Measurements from ENCODE around the gene ZSCAN22.

ZSCAN22 gene

DNA sequence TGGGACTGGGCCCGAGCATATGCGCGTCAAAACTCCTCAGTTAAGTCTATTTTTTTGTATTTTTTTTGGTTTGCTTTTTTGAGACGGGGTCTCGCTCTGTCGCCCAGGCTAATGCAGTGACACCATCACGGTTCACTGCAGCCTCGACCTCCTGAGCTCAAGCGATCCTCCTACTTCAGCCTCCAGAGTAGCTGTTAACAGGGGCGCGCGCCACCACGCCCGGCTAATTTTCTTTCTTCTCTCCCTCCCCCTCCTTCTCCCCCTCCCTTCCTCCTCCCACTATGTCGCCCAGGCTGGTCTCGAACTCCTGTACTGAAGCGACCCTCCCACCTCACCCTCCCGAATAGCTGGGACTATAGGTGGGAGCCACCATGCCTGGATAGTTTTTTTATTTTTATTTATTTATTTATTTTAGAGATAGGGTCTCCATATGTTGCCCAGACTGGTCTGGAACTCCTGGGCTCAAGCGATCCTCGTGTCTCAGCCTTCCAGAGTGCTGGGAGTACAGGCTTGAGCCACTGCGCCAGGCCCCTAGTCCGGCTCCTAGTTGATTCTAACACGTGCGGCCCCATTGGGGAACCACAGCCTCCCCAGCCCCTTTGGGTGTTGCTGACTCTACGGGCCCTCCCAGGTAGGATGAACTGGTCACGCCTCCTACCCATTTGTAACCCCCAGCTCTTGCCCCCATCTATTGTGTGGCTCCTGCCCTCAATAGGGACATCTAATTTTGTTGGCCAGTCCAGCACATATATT, 54.8 kb downstream of the ZSCAN22 start:
- H3K4me1 ChIP-seq, result peaks cover 18% of the 10 kb centered on the region
- in situ Hi-C loops (cut with MboI; ENCODE audit: low sequenced_read_pairs), result no loop called here
- no peaks in the 10 kb centered on the region for H3K9me3 ChIP-seq
- no peaks in the 10 kb centered on the region for H3K36me3 ChIP-seq (replicated peaks)
- H3K4me3 ChIP-seq, result peak overlapping the region; percentile 87
- H3K27me3 ChIP-seq (ENCODE audit: low read depth), result no peaks in the 10 kb centered on the region
- DNase-seq (ENCODE audit: low spot score in 2 of 2), result no peak

DNA sequence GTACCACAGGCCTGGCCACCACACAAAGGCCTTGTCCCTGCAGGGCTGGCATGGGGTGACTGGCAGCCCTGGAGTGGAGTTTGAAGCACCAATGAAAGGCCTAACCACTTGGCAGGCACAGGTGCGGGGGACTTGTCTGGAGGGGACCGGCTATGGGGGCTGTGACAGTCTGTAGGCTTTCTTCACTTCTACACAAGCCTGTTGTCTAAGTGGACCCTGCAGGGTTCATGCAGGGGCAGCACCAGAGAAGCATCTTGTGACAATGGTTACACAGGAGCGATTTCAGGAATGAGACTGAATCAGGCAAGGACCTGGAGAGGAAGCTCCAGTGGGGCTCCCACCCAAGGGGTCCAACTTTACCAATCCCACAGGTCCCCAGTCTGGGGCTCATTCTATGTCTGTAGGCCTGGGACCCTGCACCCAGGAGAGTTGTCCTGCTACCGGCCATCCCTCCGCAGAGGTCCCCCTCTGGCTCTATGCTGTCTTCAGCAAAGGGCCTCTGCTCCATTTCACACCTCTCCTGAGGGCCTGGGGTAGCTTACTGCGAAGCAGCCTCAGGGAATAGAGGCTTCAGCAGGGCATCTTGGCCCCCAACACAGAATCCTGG, 56.3 kb downstream of the ZSCAN22 start:
- Histone ChIP-seq H3K4me3 (no peak overlapping the region), H3K36me3 (replicated peaks) (peaks cover 10% of the 10 kb centered on the region), H3K4me1 (peaks cover 18% of the 10 kb centered on the region), H3K27me3 (ENCODE audit: low read depth) (no peaks in the 10 kb centered on the region), H3K9me3 (no peaks in the 10 kb centered on the region)
- in situ Hi-C loops (cut with MboI; ENCODE audit: low sequenced_read_pairs), result no loop called here
- DNase-seq (ENCODE audit: low spot score in 2 of 2), result no peak

DNA sequence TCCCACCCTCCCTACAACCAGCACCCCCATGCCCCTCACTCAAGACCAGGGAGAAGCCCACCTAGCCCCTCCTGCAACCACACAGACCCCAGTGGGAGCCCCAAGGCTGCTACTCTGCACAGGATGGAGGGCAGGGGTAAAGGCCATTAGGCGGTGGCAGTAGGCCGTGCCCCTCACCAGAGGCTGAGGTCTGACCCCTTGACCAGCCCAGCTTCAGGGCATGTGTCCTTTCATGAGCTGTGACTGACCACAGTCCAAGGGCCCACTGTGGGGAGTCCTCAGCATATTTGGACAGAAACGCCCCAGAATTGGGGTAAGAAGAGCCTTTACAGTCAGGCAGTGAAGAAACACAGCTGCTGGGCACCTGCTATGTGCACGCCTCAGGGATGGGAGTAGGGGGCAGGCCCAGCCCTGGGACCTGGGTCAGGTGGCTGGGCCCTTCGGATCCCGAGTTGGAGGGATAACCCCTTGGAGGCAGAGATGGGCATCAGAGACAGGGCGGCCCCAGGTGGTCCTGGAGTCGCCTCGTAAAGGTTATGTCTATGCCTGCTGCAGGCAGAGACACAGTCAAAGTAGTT, 58.6 kb downstream of the ZSCAN22 start:
- Histone ChIP-seq H3K27me3 (ENCODE audit: low read depth) (no peaks in the 10 kb centered on the region), H3K36me3 (replicated peaks) (peaks cover 33% of the 10 kb centered on the region), H3K4me3 (no peak overlapping the region), H3K4me1 (peaks cover 18% of the 10 kb centered on the region), H3K9me3 (no peaks in the 10 kb centered on the region)
- DNase-seq (ENCODE audit: low spot score in 2 of 2), result no peak
- in situ Hi-C loops (cut with MboI; ENCODE audit: low sequenced_read_pairs), result no loop called here

DNA sequence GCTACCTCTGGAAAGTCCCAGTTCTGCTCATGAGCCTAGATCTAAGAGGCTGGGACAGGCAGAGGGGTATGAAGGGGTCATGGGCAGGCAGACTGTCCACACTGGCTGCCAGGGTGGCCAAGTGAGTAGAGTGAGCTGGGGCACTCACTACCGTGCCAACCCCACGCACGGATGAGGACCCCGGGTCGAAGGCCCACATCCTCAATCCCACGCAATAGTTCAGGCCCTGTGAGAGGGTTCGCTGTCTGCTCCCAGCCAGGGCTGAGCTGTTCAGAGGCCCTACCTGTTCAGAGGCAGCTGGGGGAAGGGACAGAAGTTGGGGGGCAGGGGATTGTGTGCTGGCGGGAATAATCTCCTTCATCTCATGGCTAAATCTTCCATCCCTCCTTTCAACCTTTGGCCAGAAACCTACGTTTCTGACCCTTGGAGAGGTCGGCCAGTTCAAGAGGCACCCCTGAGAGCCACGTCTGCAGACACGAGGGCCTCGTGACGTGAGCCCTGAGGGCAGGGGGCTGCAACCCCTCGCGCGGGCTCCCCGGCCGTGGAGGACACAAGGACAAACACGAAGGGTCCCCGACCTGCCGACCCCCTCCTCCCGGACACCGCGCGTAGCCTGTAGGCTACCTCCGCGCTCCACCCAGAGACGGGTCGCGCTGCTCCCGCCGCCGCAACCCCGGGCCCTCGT, 59.2 kb downstream of the ZSCAN22 start:
- Histone ChIP-seq H3K9me3 (no peaks in the 10 kb centered on the region), H3K27me3 (ENCODE audit: low read depth) (no peaks in the 10 kb centered on the region), H3K4me1 (peaks cover 18% of the 10 kb centered on the region), H3K36me3 (replicated peaks) (peaks cover 40% of the 10 kb centered on the region), H3K4me3 (peak overlapping the region; percentile 92)
- no peak for DNase-seq (ENCODE audit: low spot score in 2 of 2)
- in situ Hi-C loops (cut with MboI; ENCODE audit: low sequenced_read_pairs), result no loop called here

DNA sequence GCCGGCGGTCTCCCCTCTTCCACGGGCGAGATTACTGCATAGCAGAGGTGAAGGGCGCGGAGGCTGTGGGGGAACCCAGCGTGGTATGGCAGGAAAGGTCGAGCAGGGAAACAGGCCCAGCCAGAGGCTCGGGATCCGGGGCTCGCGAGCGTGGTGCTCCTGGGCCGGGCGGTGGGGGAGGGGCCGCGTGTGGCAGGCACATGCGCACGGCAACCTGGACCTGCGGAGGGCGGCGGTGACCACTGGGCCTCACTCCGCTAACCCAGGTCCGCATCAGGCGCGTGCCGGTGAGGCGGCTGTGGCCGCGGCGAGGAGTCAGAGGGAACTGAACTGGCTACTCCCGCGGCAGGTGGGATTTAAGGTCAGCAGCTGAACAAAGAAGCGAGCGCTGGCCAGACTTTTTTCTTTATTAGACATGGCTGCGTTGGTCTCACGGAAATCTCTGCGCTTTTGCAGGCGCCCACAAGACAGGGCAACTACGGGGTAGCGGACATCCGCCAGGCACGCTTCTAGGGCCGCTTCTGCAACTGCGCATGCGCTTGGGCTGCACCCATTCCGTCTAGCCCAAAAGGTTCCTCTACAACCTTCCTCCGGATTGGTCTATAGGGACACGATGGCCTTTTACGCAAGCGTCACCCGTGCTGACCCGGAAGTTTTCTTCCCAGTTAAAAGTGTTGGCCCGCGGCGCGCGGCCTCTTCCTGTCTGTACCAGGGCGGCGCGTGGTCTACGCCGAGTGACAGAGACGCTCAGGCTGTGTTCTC, 60.0 kb downstream of the ZSCAN22 start, which contains the start of gene RPS5:
Gene RPS5 (plus strand): TSS at position 694 of the 762 bp plus-strand sequence. CDS start 869 bp downstream, outside the sequence.
- DNase-seq (ENCODE audit: low spot score in 2 of 2), result peak; percentile 97 to 99
- in situ Hi-C loops (cut with MboI; ENCODE audit: low sequenced_read_pairs), result no loop called here
- Histone ChIP-seq H3K36me3 (replicated peaks) (peaks cover 47% of the 10 kb centered on the region), H3K9me3 (no peaks in the 10 kb centered on the region), H3K4me1 (peaks cover 18% of the 10 kb centered on the region), H3K4me3 (peak within 1 kb of the TSS; percentile 92), H3K27me3 (ENCODE audit: low read depth) (no peaks in the 10 kb centered on the region)

DNA sequence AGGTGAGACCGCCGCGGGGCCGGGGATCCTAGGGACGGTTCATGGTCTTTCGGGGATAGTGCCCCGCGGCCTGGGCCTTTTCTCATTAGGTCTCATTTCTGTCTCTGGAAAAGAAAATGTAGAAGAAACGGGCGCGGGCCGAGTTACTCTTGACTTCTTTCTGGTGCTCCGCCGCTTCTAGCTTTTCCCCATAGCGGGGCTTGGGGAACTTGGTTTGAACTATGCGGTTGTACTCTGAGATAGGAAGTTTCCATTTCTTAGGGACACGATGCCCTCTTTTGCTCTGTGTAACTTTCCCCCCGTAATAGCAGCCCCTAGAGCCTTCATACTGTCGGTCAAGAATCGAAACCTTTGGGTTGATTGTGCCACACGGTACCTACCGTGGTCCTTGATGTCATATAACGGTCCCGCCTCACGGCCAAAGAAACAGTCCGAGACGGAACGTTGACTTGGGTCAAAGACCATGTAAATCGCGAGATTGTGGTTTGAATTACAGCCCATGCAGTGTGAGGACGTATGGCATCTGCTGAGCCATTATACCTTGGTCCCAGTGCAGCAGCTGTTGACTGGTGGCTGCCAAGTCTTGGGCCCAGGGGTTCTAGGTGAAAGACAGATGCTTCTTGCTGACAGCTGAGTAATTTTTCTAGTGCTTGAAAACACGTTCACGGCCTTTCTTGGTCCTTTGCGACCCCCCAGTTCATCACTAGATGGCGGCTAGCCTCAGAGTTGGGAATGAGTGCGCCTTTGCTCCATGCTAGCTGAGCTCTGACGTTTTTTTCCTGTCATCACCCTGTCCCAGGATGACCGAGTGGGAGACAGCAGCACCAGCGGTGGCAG, 60.8 kb downstream of the ZSCAN22 start:
- peaks cover 16% of the 10 kb centered on the region for H3K4me1 ChIP-seq
- in situ Hi-C loops (cut with MboI; ENCODE audit: low sequenced_read_pairs), result no loop called here
- H3K36me3 ChIP-seq (replicated peaks), result peaks cover 55% of the 10 kb centered on the region
- H3K27me3 ChIP-seq (ENCODE audit: low read depth), result no peaks in the 10 kb centered on the region
- no peak for DNase-seq (ENCODE audit: low spot score in 2 of 2)
- H3K9me3 ChIP-seq, result no peaks in the 10 kb centered on the region
- H3K4me3 ChIP-seq, result peak overlapping the region; percentile 92

DNA sequence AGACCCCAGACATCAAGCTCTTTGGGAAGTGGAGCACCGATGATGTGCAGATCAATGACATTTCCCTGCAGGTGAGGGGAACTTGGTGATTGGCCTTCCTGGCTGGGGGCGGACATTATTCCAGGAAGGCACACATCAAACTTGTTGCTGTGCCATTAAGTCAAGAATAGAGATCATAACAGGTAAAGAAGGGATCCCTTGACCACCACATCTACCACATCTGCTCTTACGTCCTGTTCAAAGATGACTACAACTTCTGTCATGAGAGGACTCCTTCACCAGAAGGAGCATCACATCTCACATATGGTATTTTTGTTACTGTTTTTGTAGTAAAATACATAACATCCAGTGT, 61.4 kb downstream of the ZSCAN22 start:
- Histone ChIP-seq H3K9me3 (no peaks in the 10 kb centered on the region), H3K36me3 (replicated peaks) (peaks cover 61% of the 10 kb centered on the region), H3K27me3 (ENCODE audit: low read depth) (no peaks in the 10 kb centered on the region), H3K4me3 (peak overlapping the region; percentile 92), H3K4me1 (peaks cover 16% of the 10 kb centered on the region)
- no peak for DNase-seq (ENCODE audit: low spot score in 2 of 2)
- in situ Hi-C loops (cut with MboI; ENCODE audit: low sequenced_read_pairs), result no loop called here
